Adrenal gland (tissue), 5 donors: ENCODE measurements around the gene IRX3.

Experiments
- POLR2A ChIP-seq, 2 donors: fragments of 450-650 bp; IDR thresholded peaks; one replicate each; pipeline ENCODE4 v1.6.1; 2017; ENCODE audit warnings: antibody characterized with exemption in 2 of 2, mild to moderate bottlenecking in 2 of 2, moderate library complexity in 1 of 2
- TF ChIP-seq, protein P1 (sequence below), 6 experiments: fragments of 450-650 bp in 4 of 6; fragments of 200-600 bp in 2 of 6; sonication (generic) in 1 of 6; IDR thresholded peaks; 1 replicate in 5 of 6; 2 replicates in 1 of 6; pipeline versions ENCODE4 v1.5.1 to v1.8.0; 2016 to 2021; ENCODE audit warnings: antibody characterized with exemption in 6 of 6, mild to moderate bottlenecking in 2 of 6, moderate library complexity in 1 of 6
- donor health status: DM: no; HTN: no; CAD: no.

- TF ChIP-seq, protein P1, sequence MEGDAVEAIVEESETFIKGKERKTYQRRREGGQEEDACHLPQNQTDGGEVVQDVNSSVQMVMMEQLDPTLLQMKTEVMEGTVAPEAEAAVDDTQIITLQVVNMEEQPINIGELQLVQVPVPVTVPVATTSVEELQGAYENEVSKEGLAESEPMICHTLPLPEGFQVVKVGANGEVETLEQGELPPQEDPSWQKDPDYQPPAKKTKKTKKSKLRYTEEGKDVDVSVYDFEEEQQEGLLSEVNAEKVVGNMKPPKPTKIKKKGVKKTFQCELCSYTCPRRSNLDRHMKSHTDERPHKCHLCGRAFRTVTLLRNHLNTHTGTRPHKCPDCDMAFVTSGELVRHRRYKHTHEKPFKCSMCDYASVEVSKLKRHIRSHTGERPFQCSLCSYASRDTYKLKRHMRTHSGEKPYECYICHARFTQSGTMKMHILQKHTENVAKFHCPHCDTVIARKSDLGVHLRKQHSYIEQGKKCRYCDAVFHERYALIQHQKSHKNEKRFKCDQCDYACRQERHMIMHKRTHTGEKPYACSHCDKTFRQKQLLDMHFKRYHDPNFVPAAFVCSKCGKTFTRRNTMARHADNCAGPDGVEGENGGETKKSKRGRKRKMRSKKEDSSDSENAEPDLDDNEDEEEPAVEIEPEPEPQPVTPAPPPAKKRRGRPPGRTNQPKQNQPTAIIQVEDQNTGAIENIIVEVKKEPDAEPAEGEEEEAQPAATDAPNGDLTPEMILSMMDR (IDR thresholded peaks at IDR 0.05) = no peak
- TF ChIP-seq POLR2A (IDR thresholded peaks at IDR 0.05) = no peak
Measured at GRCh38 chr16:54331241-54332002, 44.8 kb upstream of the IRX3 start.
